Stimulated activated CD4-positive, alpha-beta T cell treated with anti-CD3 and anti-CD28 coated beads, Interleukin-2, amount 100 ng/mL, for 48 hours (primary cell): ENCODE results near the gene EXOC1L.

Source experiments
- DNase-seq, 2 donors: peaks; one replicate each; pipeline ENCODE4 v3.0.0-alpha.2; 2020

EXOC1L gene

GRCh38 chr4:55884851-55885219 lies 65.2 kb downstream of the EXOC1L start:
- DNase-seq: no peak
